Measurements from ENCODE around the gene MIA2. TPM values are rescaled to one million over a fixed set of nuclear protein-coding genes. Genes with fewer than 3 reads are reported as not detected.

Gene MIA2
- total RNA-seq, 2 donors from 2014 or later: 28.7 to 45.4 TPM

- TF ChIP-seq POLR2A (IDR thresholded peaks at IDR 0.05) (no peak), CTCF (IDR thresholded peaks at IDR 0.05) (no peak), POLR2AphosphoS5 (IDR thresholded peaks at IDR 0.05) (no peak)
- WGBS: 95% methylated on average over 2 of the region's 2 CpGs
- H3K4me1 ChIP-seq (replicated peaks): no peaks in the 10 kb centered on the region
Measured at GRCh38 chr14:39417014-39417413, 183.3 kb downstream of the MIA2 start.

GRCh38 chr14:39419272-39419671 lies 185.6 kb downstream of the MIA2 start:
- intact Hi-C loops (cut with DNase I): no loop called here
- Histone ChIP-seq H3K27me3 (replicated peaks; ENCODE audit: insufficient read depth) (no peaks in the 10 kb centered on the region), H3K4me3 (no peak overlapping the region), H3K9me3 (no peaks in the 10 kb centered on the region), H3K4me1 (replicated peaks) (no peaks in the 10 kb centered on the region), H3K27ac (no peak overlapping the region), H3K36me3 (no peaks in the 10 kb centered on the region)
- no peak for DNase-seq (ENCODE audit: low spot score)
- TF ChIP-seq POLR2AphosphoS5 (IDR thresholded peaks at IDR 0.05): no peak
- no peak for TF ChIP-seq POLR2A (IDR thresholded peaks at IDR 0.05)
- TF ChIP-seq CTCF (IDR thresholded peaks at IDR 0.05): no peak
- 95% methylated on average over 1 of the region's 1 CpG for WGBS

More at GRCh38 chr14:39417014-39417413, 183.3 kb downstream of the MIA2 start:
- no peaks in the 10 kb centered on the region for H3K27me3 ChIP-seq (replicated peaks; ENCODE audit: insufficient read depth)
- no peaks in the 10 kb centered on the region for H3K36me3 ChIP-seq
- no peak overlapping the region for H3K4me3 ChIP-seq
- no peaks in the 10 kb centered on the region for H3K9me3 ChIP-seq
- intact Hi-C loops (cut with DNase I): no loop called here
- no peak for DNase-seq (ENCODE audit: low spot score)
- H3K27ac ChIP-seq: no peak overlapping the region

DNA sequence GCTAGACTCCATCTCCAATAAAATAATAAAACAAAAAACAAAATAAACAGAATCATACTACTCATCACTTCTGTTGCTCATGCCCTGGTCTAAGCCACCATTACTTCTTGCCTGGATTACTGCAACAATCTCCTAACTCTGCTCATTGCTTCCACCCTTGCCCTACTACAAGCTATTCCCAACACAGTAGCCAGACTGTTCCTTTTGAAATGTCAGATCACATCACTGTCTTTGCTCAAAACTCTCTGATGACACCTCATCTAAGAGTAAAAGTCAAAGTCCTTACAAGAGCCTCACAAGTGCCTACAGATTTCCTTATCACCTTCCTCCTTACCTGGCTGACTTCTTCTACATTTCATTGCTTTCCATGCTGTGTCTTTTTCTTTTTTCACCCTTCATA lies 188.5 kb downstream of the MIA2 start:
- H3K9me3 ChIP-seq: no peaks in the 10 kb centered on the region
- no peaks in the 10 kb centered on the region for H3K27me3 ChIP-seq (replicated peaks; ENCODE audit: insufficient read depth)
- DNase-seq (ENCODE audit: low spot score): no peak
- H3K4me3 ChIP-seq: no peak overlapping the region
- H3K36me3 ChIP-seq: no peaks in the 10 kb centered on the region
- no peaks in the 10 kb centered on the region for H3K4me1 ChIP-seq (replicated peaks)
- TF ChIP-seq POLR2AphosphoS5 (IDR thresholded peaks at IDR 0.05): no peak
- TF ChIP-seq CTCF (IDR thresholded peaks at IDR 0.05): no peak
- no peak for TF ChIP-seq POLR2A (IDR thresholded peaks at IDR 0.05)
- intact Hi-C loops (cut with DNase I): no loop called here
- H3K27ac ChIP-seq: no peak overlapping the region

DNA sequence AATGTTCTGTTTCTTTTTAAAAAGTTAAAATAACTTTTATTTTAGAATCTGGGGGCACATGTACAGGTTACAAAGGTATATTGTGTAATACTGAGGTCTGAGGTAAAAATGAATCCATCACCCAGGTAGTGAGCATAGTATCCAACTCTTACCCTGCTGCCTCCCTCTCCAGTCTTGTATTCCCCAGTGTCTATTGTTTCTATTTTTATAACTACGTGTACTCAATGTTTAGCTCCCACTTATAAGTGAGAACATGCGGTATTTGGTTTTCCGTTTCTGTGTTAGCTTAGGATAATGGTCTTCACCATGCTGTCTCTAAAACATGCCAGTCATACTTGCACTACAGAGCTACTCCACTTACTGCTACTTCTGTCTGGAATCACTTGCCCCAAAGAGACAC lies 190.1 kb downstream of the MIA2 start:
- Histone ChIP-seq H3K9me3 (no peaks in the 10 kb centered on the region), H3K27me3 (replicated peaks; ENCODE audit: insufficient read depth) (no peaks in the 10 kb centered on the region), H3K36me3 (no peaks in the 10 kb centered on the region), H3K27ac (no peak overlapping the region), H3K4me3 (no peak overlapping the region), H3K4me1 (replicated peaks) (no peaks in the 10 kb centered on the region)
- WGBS: 64% methylated on average over 3 of the region's 3 CpGs
- DNase-seq (ENCODE audit: low spot score): no peak
- intact Hi-C loops (cut with DNase I): no loop called here
- no peak for TF ChIP-seq POLR2A (IDR thresholded peaks at IDR 0.05)
- TF ChIP-seq POLR2AphosphoS5 (IDR thresholded peaks at IDR 0.05): no peak
- TF ChIP-seq CTCF (IDR thresholded peaks at IDR 0.05): no peak

DNA sequence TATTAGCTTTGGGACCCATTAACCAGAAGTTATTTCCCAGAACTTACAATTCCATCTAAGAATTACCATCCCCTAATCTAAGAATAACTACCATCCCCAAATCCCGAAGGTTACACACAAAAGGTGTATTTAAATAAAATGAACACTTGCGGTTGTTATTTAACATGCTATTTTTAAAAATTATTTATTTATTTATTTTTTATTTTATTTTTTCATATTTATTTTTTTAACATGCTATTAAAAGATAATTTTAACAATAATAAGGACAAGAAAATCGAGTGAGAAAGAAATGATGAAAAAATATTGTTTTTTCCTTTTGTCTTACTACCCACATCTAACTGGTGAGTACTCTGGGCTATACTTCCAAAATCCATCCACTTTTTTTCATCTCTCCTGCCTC lies 192.2 kb downstream of the MIA2 start:
- no peaks in the 10 kb centered on the region for H3K9me3 ChIP-seq
- H3K36me3 ChIP-seq: no peaks in the 10 kb centered on the region
- no peaks in the 10 kb centered on the region for H3K4me1 ChIP-seq (replicated peaks)
- no peaks in the 10 kb centered on the region for H3K27me3 ChIP-seq (replicated peaks; ENCODE audit: insufficient read depth)
- 78% methylated on average over 3 of the region's 3 CpGs for WGBS
- no peak for TF ChIP-seq POLR2A (IDR thresholded peaks at IDR 0.05)
- TF ChIP-seq CTCF (IDR thresholded peaks at IDR 0.05): no peak
- no peak for TF ChIP-seq POLR2AphosphoS5 (IDR thresholded peaks at IDR 0.05)
- H3K27ac ChIP-seq: no peak overlapping the region
- intact Hi-C loops (cut with DNase I): no loop called here
- no peak overlapping the region for H3K4me3 ChIP-seq
- DNase-seq (ENCODE audit: low spot score): no peak

Measured in prostate gland (tissue), 2 donors.